DMS79 treated with DMSO at 0.1 percent for 48 hours (cell line): ENCODE measurements around the gene GALR2.

Experiments used
- DNase-seq: peaks from one replicate; lab custom pipeline; 2025; lab: John Stamatoyannopoulos, UW

The GALR2 gene

DNA sequence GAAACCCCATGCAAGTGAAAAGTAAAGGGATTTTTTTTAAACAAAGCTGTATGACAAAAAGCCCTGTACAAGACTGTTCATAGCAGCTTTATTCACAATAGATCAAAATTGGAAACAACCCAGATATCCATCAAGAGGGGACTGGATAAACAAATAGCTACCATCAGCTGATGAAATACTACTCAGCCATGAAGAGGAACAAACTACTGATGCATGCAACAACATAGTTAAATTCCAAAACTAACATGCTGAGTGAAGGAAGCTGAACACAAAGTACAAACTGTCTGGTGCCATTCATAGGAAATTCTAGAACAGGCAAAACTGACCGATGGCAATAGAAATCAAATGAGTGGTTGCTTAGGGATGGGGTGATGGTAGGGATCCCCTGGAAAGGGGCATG is 51.3 kb downstream of the GALR2 start:
- DNase-seq, result no peak
